AG09309 (cell line): Measurements from ENCODE around the gene ACOXL.

Source experiments
- DNase-seq: peaks from one replicate; pipeline ENCODE4 v3.0.0-alpha.2; 2010; ENCODE audit warnings: low read depth
- H3K4me3 ChIP-seq: 2 replicates; pipeline ENCODE4 v1.5.1; 2011; ENCODE audit warnings: mild to moderate bottlenecking, low read depth, low read length, moderate library complexity; ENCODE audit not compliant: control insufficient read depth
- CTCF ChIP-seq: IDR thresholded peaks from 2 replicates; pipeline ENCODE4 v1.5.1; 2011; ENCODE audit warnings: mild to moderate bottlenecking, low read depth, low read length, inconsistent platforms; ENCODE audit not compliant: insufficient read depth, control insufficient read depth; ENCODE audit errors: missing control alignments

The ACOXL gene

GRCh38 chr2:110978756-110979470, 246.5 kb downstream of the ACOXL start:
- no peak overlapping the region for H3K4me3 ChIP-seq
- DNase-seq, result no peak
- no peak for TF ChIP-seq CTCF

GRCh38 chr2:110979471-110980338, 247.3 kb downstream of the ACOXL start:
- no peak for DNase-seq
- TF ChIP-seq CTCF, result no peak
- no peak overlapping the region for H3K4me3 ChIP-seq

GRCh38 chr2:110980339-110981062, 248.1 kb downstream of the ACOXL start:
- DNase-seq, result no peak
- no peak for TF ChIP-seq CTCF
- H3K4me3 ChIP-seq, result no peak overlapping the region

GRCh38 chr2:110983133-110983532, 250.8 kb downstream of the ACOXL start:
- H3K4me3 ChIP-seq, result no peak overlapping the region
- no peak for TF ChIP-seq CTCF
- DNase-seq, result no peak

- no peak for TF ChIP-seq CTCF
Observed at GRCh38 chr2:110984694-110985490, 252.5 kb downstream of the ACOXL start.

GRCh38 chr2:110990440-110990839, 258.1 kb downstream of the ACOXL start:
- H3K4me3 ChIP-seq, result no peak overlapping the region
- TF ChIP-seq CTCF, result no peak
- no peak for DNase-seq

More at GRCh38 chr2:110984694-110985490, 252.5 kb downstream of the ACOXL start:
- DNase-seq, result no peak
- H3K4me3 ChIP-seq, result no peak overlapping the region
